Right lobe of liver (tissue), 6 donors: Measurements from ENCODE around the gene ROBO2. TPM values are rescaled to one million over a fixed set of nuclear protein-coding genes. Genes with fewer than 3 reads are reported as not detected.

Experiments
- ATAC-seq, 4 donors: fragments of 200-7000 bp; cut with Tn5 transposase; one replicate each; pipeline ENCODE4 v1.9.1; 2020; ENCODE audit warnings: mild to moderate bottlenecking in 4 of 4, moderate library complexity in 4 of 4
- DNase-seq, 3 donors: peaks; one replicate each; pipeline ENCODE4 v3.0.0-alpha.2; 2020
- H3K27ac ChIP-seq, 3 donors: fragments of 200-600 bp; one replicate each; pipeline ENCODE4 v1.8.0; 2022
- H3K27me3 ChIP-seq, 2 donors: fragments of 200-600 bp; one replicate each; pipeline ENCODE4 v1.8.0; 2022
- H3K36me3 ChIP-seq, 4 donors: fragments of 200-600 bp; sonication (generic) in 1 of 4; one replicate each; pipeline versions ENCODE4 v1.5.1 to v1.8.0; 2017 to 2022; ENCODE audit warnings: control low read depth in 1 of 4
- H3K4me1 ChIP-seq, 4 donors: fragments of 200-600 bp; sonication (generic) in 1 of 4; one replicate each; pipeline versions ENCODE4 v1.5.1 to v1.8.0; 2017 to 2022; ENCODE audit warnings: control low read depth in 1 of 4
- H3K4me3 ChIP-seq, 3 donors: fragments of 200-600 bp; one replicate each; pipeline ENCODE4 v1.8.0; 2022
- H3K9me3 ChIP-seq, 4 donors: fragments of 200-600 bp; sonication (generic) in 1 of 4; one replicate each; pipeline versions ENCODE4 v1.5.1 to v1.8.0; 2017 to 2022; ENCODE audit warnings: control low read depth in 1 of 4
- CTCF ChIP-seq, 4 donors: fragments of 200-600 bp in 3 of 4; fragments of 450-650 bp in 1 of 4; IDR thresholded peaks; one replicate each; pipeline versions ENCODE4 v1.5.1 to v1.8.0; 2016 to 2022; ENCODE audit warnings: antibody characterized with exemption in 4 of 4, mild to moderate bottlenecking in 2 of 4
- POLR2A ChIP-seq: fragments of 450-650 bp; IDR thresholded peaks from one replicate; pipeline ENCODE4 v1.6.1; 2017; ENCODE audit warnings: antibody characterized with exemption, mild to moderate bottlenecking
- whole genome bisulfite sequencing: methylation state at CpG from one replicate; pipeline ENCODE4 v1.1.6; 2018; ENCODE audit warnings: low coverage, low lambda C conversion rate; ENCODE audit not compliant: insufficient coverage; ENCODE audit errors: missing lambda C conversion rate; 5-methylcytosine and 5-hydroxymethylcytosine counted together
- intact Hi-C, 2 donors: fragments of 100-400 bp; cut with DNase I; formaldehyde crosslinking; loops; one replicate each; pipeline versions ENCODE4 v1.11.2 to v1.14.1; 2022
- total RNA-seq, 6 experiments: library from RNA; depleted of rRNA in 2 of 6; stranded (reverse); fragments of >200 nt in 2 of 6; fragmentation: NEBNext Ultra II Directional in 3 of 6; extraction: Animal tissue kit (Norgen Biotek cat#: 25700) in 3 of 6; gene quantifications; one replicate each; pipeline versions ENCODE4 v1.1.0 to v1.2.4, GENCODE V29; 2016 to 2023
- donor health status: DM: no; HTN: yes; CAD: no.
- donor health status: DM: no; HTN: no; CAD: no.
- donor health status: DM: no; HTN: no; CAD: no.
- donor health status: DM: no; HTN: yes; CAD: no.
- donor health status: DM: no; HTN: yes; CAD: no.

The ROBO2 gene
- total RNA-seq, 6 experiments from 2014 or later = 0.07 to 1.7 (median 0.67) TPM

GRCh38 chr3:77464111-77464688 lies 424.3 kb downstream of the ROBO2 start:
- 32% methylated on average over 3 of the region's 3 CpGs for WGBS
- DNase-seq (no peak), ATAC-seq (no peak)
- Histone ChIP-seq H3K4me3 (no peak overlapping the region), H3K9me3 (no peaks in the 10 kb centered on the region), H3K4me1 (peaks cover 0 to 28% (median 5%) of the 10 kb centered on the region in 4 donors), H3K36me3 (no peaks in the 10 kb centered on the region), H3K27me3 (no peaks in the 10 kb centered on the region), H3K27ac (no peak overlapping the region)
- no peak for TF ChIP-seq POLR2A
- no peak for TF ChIP-seq CTCF (IDR thresholded peaks at IDR 0.05)
- intact Hi-C loops = no loop called here

- Histone ChIP-seq H3K27ac (no peak overlapping the region), H3K4me3 (no peak overlapping the region), H3K27me3 (no peaks in the 10 kb centered on the region), H3K36me3 (no peaks in the 10 kb centered on the region), H3K4me1 (peaks cover 0 to 33% (median 5%) of the 10 kb centered on the region in 4 donors), H3K9me3 (no peaks in the 10 kb centered on the region)
- TF ChIP-seq CTCF (IDR thresholded peaks at IDR 0.05) (no peak), POLR2A (no peak)
- no peak for DNase-seq
- 21% methylated on average over 5 of the region's 5 CpGs for WGBS
- intact Hi-C loops = no loop called here
- ATAC-seq = peak in 2 of 4 donors; percentile 28 to 30
Measured at GRCh38 chr3:77466562-77467115, 426.7 kb downstream of the ROBO2 start.

- no peaks in the 10 kb centered on the region for H3K9me3 ChIP-seq
- intact Hi-C loops = no loop called here
- TF ChIP-seq POLR2A (no peak), CTCF (IDR thresholded peaks at IDR 0.05) (no peak)
- H3K4me3 ChIP-seq = no peak overlapping the region
- DNase-seq = peak in 2 of 3 donors; percentile 29 to 85
- no peaks in the 10 kb centered on the region for H3K27me3 ChIP-seq
- peak overlapping the region in 1 of 3 donors; percentile 56 for H3K27ac ChIP-seq
- H3K36me3 ChIP-seq = no peaks in the 10 kb centered on the region
- peaks cover 0 to 33% (median 5%) of the 10 kb centered on the region in 4 donors for H3K4me1 ChIP-seq
- ATAC-seq = peak; percentile 88 to 98 (median 96)
- WGBS = 23% methylated on average over 8 of the region's 8 CpGs
Measured at GRCh38 chr3:77467702-77468625, 428.1 kb downstream of the ROBO2 start.

- Histone ChIP-seq H3K4me3 (no peak overlapping the region), H3K27ac (peak overlapping the region in 1 of 3 donors; percentile 56), H3K27me3 (no peaks in the 10 kb centered on the region), H3K9me3 (no peaks in the 10 kb centered on the region), H3K36me3 (no peaks in the 10 kb centered on the region), H3K4me1 (peaks cover 0 to 33% (median 5%) of the 10 kb centered on the region in 4 donors)
- WGBS = 72% methylated on average over 3 of the region's 3 CpGs
- TF ChIP-seq CTCF (IDR thresholded peaks at IDR 0.05) (no peak), POLR2A (no peak)
- intact Hi-C loops = no loop called here
- ATAC-seq = peak in 1 of 4 donors; percentile 31
- DNase-seq = no peak
Measured at GRCh38 chr3:77468626-77469020, 428.7 kb downstream of the ROBO2 start.
